Gastrocnemius medialis (tissue), 4 donors: ENCODE results near the gene PROSER3.

ENCODE experiments used
- POLR2A ChIP-seq, 2 donors: fragments of 450-650 bp; IDR thresholded peaks; one replicate each; pipeline ENCODE4 v1.6.1; 2017; ENCODE audit warnings: antibody characterized with exemption in 2 of 2, mild to moderate bottlenecking in 2 of 2, moderate library complexity in 2 of 2
- TF ChIP-seq, protein P1 (sequence below), 5 experiments: fragments of 450-650 bp in 3 of 5; fragments of 200-600 bp in 2 of 5; sonication (generic) in 2 of 5; IDR thresholded peaks in 4 of 5; conservative IDR thresholded peaks in 1 of 5; 1 replicate in 4 of 5; 2 replicates in 1 of 5; pipeline ENCODE4 v1.5.1; 2016 to 2019; ENCODE audit warnings: antibody characterized with exemption in 5 of 5, mild to moderate bottlenecking in 3 of 5, moderate library complexity in 3 of 5

DNA sequence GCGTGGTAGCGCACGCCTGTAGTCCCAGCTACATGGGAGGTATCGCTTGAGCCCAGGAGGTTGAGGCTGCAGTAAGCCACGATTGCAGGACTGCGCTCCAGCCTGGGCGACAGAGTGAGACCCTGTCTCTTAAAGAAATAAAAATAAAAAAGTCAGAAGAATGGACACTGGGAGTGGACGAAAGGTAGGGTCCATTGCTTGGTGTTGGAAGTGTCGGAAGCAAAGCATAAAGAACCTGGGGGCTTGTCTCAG lies 17.0 kb downstream of the PROSER3 start:
- TF ChIP-seq, protein P1, sequence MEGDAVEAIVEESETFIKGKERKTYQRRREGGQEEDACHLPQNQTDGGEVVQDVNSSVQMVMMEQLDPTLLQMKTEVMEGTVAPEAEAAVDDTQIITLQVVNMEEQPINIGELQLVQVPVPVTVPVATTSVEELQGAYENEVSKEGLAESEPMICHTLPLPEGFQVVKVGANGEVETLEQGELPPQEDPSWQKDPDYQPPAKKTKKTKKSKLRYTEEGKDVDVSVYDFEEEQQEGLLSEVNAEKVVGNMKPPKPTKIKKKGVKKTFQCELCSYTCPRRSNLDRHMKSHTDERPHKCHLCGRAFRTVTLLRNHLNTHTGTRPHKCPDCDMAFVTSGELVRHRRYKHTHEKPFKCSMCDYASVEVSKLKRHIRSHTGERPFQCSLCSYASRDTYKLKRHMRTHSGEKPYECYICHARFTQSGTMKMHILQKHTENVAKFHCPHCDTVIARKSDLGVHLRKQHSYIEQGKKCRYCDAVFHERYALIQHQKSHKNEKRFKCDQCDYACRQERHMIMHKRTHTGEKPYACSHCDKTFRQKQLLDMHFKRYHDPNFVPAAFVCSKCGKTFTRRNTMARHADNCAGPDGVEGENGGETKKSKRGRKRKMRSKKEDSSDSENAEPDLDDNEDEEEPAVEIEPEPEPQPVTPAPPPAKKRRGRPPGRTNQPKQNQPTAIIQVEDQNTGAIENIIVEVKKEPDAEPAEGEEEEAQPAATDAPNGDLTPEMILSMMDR (IDR thresholded peaks at IDR 0.05 in 4 of 5, conservative IDR thresholded peaks at IDR 0.05 in 1 of 5) = no peak
- TF ChIP-seq POLR2A (IDR thresholded peaks at IDR 0.05) = no peak
